Measurements from ENCODE around the gene PTCD2.

- TF ChIP-seq POLR2A (IDR thresholded peaks at IDR 0.05): no peak
- no peak for TF ChIP-seq CTCF (IDR thresholded peaks at IDR 0.05)
- no peak for TF ChIP-seq POLR2AphosphoS5 (IDR thresholded peaks at IDR 0.05)
- no peak for TF ChIP-seq EP300 (IDR thresholded peaks at IDR 0.05)
Measured at GRCh38 chr5:72308853-72309191, 11.4 kb upstream of the PTCD2 start.

Data from stomach (tissue), 4 donors.